ACHN (cell line): Measurements from ENCODE around the gene FNDC3A.

ENCODE experiments used
- DNase-seq: peaks from one replicate; pipeline ENCODE4 v3.0.0-alpha.2; 2015
- in situ Hi-C: cut with HindIII; loops from 2 replicates; pipeline ENCODE4 v1.10.0; 2017; ENCODE audit warnings: low sequenced_read_pairs, low pct_ligation_motif_present, low pct_unique_long_range_greater_than_20kb

The FNDC3A gene

GRCh38 chr13:48975856-48976575, at the start of gene FNDC3A:
TSS of gene FNDC3A (plus strand) at chr13:48975912. CDS start at chr13:49006191, 30,279 bp downstream.
- DNase-seq: peak; percentile 81
- in situ Hi-C loops: no loop called here

- in situ Hi-C loops: no loop called here
- DNase-seq: no peak
Observed at GRCh38 chr13:48928757-48929430, 46.8 kb upstream of the FNDC3A start.

- DNase-seq: no peak
- in situ Hi-C loops: no loop called here
Observed at GRCh38 chr13:48930918-48931317, 44.8 kb upstream of the FNDC3A start.

- DNase-seq: no peak
- in situ Hi-C loops: no loop called here
Observed at GRCh38 chr13:48938308-48938943, 37.3 kb upstream of the FNDC3A start.

- no peak for DNase-seq
- in situ Hi-C loops: no loop called here
Observed at GRCh38 chr13:48939728-48940127, 36.0 kb upstream of the FNDC3A start.

GRCh38 chr13:48942131-48942530, 33.6 kb upstream of the FNDC3A start:
- no peak for DNase-seq
- in situ Hi-C loops: no loop called here

GRCh38 chr13:48944221-48944620, 31.5 kb upstream of the FNDC3A start:
- DNase-seq: no peak
- in situ Hi-C loops: no loop called here

GRCh38 chr13:48945626-48946025, 30.1 kb upstream of the FNDC3A start:
- in situ Hi-C loops: no loop called here
- DNase-seq: no peak

GRCh38 chr13:48946163-48946562, 29.5 kb upstream of the FNDC3A start:
- DNase-seq: no peak
- in situ Hi-C loops: no loop called here

GRCh38 chr13:48949566-48950500, 25.9 kb upstream of the FNDC3A start:
- no peak for DNase-seq

GRCh38 chr13:48950501-48950875, 25.2 kb upstream of the FNDC3A start:
- in situ Hi-C loops: no loop called here
- DNase-seq: no peak

More at GRCh38 chr13:48949566-48950500, 25.9 kb upstream of the FNDC3A start:
- in situ Hi-C loops: no loop called here

- in situ Hi-C loops: no loop called here
- no peak for DNase-seq
Observed at GRCh38 chr13:48954081-48954480, 21.6 kb upstream of the FNDC3A start.

- in situ Hi-C loops: no loop called here
- DNase-seq: no peak
Observed at GRCh38 chr13:48955536-48955935, 20.2 kb upstream of the FNDC3A start.

- DNase-seq: no peak
- in situ Hi-C loops: no loop called here
Observed at GRCh38 chr13:48961379-48961778, 14.3 kb upstream of the FNDC3A start.

- in situ Hi-C loops: no loop called here
- DNase-seq: no peak
Observed at GRCh38 chr13:48962281-48962680, 13.4 kb upstream of the FNDC3A start.

- in situ Hi-C loops: no loop called here
- no peak for DNase-seq
Observed at GRCh38 chr13:48965736-48966135, 10.0 kb upstream of the FNDC3A start.

- in situ Hi-C loops: no loop called here
- no peak for DNase-seq
Observed at GRCh38 chr13:48969685-48970084, 6.0 kb upstream of the FNDC3A start.

- DNase-seq: no peak
- in situ Hi-C loops: no loop called here
Observed at GRCh38 chr13:48973845-48974431, 1.8 kb upstream of the FNDC3A start.
